K562 (cell line): ENCODE data around the gene RHAG. TPM values are rescaled to one million over a fixed set of nuclear protein-coding genes. Genes with fewer than 3 reads are reported as not detected.

ENCODE experiments used
- CBFB ChIP-seq: sonication (generic); formaldehyde crosslinking; IDR thresholded peaks from 2 replicates; pipeline ENCODE4 v1.4.0; 2020; ENCODE audit warnings: mild to moderate bottlenecking, missing genetic modification reagents
- CCAR2 ChIP-seq: fragments of 200-400 bp; formaldehyde crosslinking; IDR thresholded peaks from 2 replicates; pipeline ENCODE4 v1.6.1; 2017; ENCODE audit warnings: mild to moderate bottlenecking, low read depth, low read length
- COPS2 ChIP-seq: fragments of 450-650 bp; conservative IDR thresholded peaks from 2 replicates; pipeline ENCODE4 v1.6.1; 2016; ENCODE audit warnings: mild to moderate bottlenecking, moderate library complexity
- ELK3 ChIP-seq: fragments of 450-650 bp; formaldehyde crosslinking; IDR thresholded peaks from 2 replicates; pipeline ENCODE4 v1.4.0; 2020; ENCODE audit warnings: mild to moderate bottlenecking
- ID3 ChIP-seq, 2 experiments: fragments of 250-450 bp in 1 of 2; fragments of 450-650 bp in 1 of 2; sonication (Bioruptor Pico) in 1 of 2; IDR thresholded peaks; 2 replicates each; pipeline versions ENCODE4 v1.6.1 to v1.8.0; 2016 to 2021; ENCODE audit warnings: mild to moderate bottlenecking in 2 of 2, moderate library complexity in 2 of 2, missing compliant biosample characterization in 1 of 2, missing genetic modification characterization in 1 of 2
- MTA1 ChIP-seq: fragments of 450-650 bp; IDR thresholded peaks from 2 replicates; pipeline ENCODE4 v1.6.1; 2017; ENCODE audit warnings: borderline replicate concordance
- NUFIP1 ChIP-seq: fragments of 450-650 bp; IDR thresholded peaks from 2 replicates; pipeline ENCODE4 v1.6.1; 2018; ENCODE audit not compliant: partially characterized antibody
- POLR2B ChIP-seq: fragments of 450-650 bp; IDR thresholded peaks from 2 replicates; pipeline ENCODE4 v1.6.1; 2018; ENCODE audit warnings: low read depth; ENCODE audit not compliant: partially characterized antibody
- RAD21 ChIP-seq, 2 experiments: fragments of 250-450 bp in 1 of 2; fragments of 450-650 bp in 1 of 2; sonication (Bioruptor Pico) in 1 of 2; formaldehyde crosslinking in 1 of 2; IDR thresholded peaks in 1 of 2; conservative IDR thresholded peaks in 1 of 2; 2 replicates each; pipeline versions ENCODE4 v1.4.0 to v1.8.0; 2020 to 2022; ENCODE audit warnings: mild to moderate bottlenecking in 2 of 2, moderate library complexity in 1 of 2
- TRIM24 ChIP-seq, 2 experiments: fragments of 450-650 bp; IDR thresholded peaks; 2 replicates each; pipeline ENCODE4 v1.6.1; 2016
- ZBTB12 ChIP-seq: fragments of 250-450 bp; sonication (Bioruptor Pico); IDR thresholded peaks from 2 replicates; pipeline ENCODE4 v1.4.0; 2020
- ZFX ChIP-seq: sonication (generic); formaldehyde crosslinking; IDR thresholded peaks from 2 replicates; pipeline ENCODE4 v1.8.0; 2022; ENCODE audit warnings: mild to moderate bottlenecking, missing genetic modification reagents, moderate library complexity
- ZNF644 ChIP-seq: fragments of 200-800 bp; sonication (Bioruptor generic); IDR thresholded peaks from 2 replicates; pipeline ENCODE4 v1.6.1; 2016; ENCODE audit warnings: low read depth, missing genetic modification characterization, missing compliant biosample characterization
- polyA plus RNA-seq, 8 experiments: library from polyadenylated mRNA; depleted of rRNA in 4 of 8; stranded (reverse) in 5 of 8; unstranded in 3 of 8; fragments of >200 nt; fragmentation: Nextera tagmentation in 2 of 8; fragmentation: Illumina TruSeq in 1 of 8; extraction: Ambion mirVana in 2 of 8; extraction: Trizol in 1 of 8; gene quantifications; 2 replicates each; pipeline versions ENCODE4 v1.2.1 to v1.2.3, GENCODE V29; 2011 to 2014; ENCODE audit warnings: inconsistent platforms in 1 of 8, missing spikeins in 1 of 8
- total RNA-seq, 7 experiments: library from RNA; depleted of rRNA in 6 of 7; stranded (reverse); fragments of >200 nt in 6 of 7; fragmentation: Illumina TruSeq in 2 of 7; extraction: Trizol in 2 of 7; gene quantifications; 2 replicates each; pipeline versions ENCODE4 v1.2.1 to v1.2.3, GENCODE V29; 2011 to 2021; ENCODE audit warnings: low replicate concordance in 1 of 7
- TF ChIP-seq, protein P1 (sequence below): fragments of 250-450 bp; sonication (Bioruptor Pico); IDR thresholded peaks from 2 replicates; pipeline ENCODE4 v1.4.0; 2020
- TF ChIP-seq, protein P2 (sequence below): sonication (generic); formaldehyde crosslinking; IDR thresholded peaks from 2 replicates; pipeline ENCODE4 v1.8.1; 2023; ENCODE audit warnings: mild to moderate bottlenecking, missing genetic modification reagents

Gene RHAG
- total and polyA plus RNA-seq, 9 of the 15 experiments (the other 6 are each of a cell fraction or from before 2014, with no cell fraction given) = 290 to 1,202 (median 505) TPM

DNA sequence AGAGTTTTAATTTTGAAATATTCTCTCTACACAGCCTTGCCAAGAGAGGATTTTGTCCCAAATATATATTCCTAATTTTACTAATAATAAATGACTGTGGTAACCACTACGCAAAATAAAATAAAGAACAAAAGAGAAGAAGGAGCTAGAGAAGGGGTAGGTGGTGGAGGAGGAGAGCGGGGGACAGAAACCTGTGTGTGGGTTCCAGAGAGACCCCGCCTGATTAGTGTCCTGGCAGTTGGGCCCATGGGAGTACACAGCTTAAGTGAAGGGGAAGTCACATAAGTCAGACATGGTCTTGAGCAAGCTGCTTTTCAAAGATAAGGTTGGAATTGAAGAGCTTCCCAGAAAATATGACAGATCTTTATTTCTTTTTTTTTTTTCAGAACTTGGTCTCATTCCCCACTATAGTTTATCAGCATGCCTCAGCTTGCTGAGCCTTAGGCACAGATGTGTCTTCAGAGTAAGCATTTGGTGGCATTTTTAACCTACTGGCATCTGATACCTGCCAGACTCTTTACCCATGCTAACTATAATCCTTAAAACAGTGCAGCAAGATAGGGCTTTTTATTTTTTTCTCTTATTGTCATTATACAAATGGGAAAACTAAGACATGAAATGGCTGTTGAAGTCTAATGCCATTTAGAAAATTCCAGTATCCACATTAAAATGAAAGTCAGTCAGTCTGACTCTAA is 9.6 kb upstream of the RHAG start (continued):
- TF ChIP-seq, protein P1, sequence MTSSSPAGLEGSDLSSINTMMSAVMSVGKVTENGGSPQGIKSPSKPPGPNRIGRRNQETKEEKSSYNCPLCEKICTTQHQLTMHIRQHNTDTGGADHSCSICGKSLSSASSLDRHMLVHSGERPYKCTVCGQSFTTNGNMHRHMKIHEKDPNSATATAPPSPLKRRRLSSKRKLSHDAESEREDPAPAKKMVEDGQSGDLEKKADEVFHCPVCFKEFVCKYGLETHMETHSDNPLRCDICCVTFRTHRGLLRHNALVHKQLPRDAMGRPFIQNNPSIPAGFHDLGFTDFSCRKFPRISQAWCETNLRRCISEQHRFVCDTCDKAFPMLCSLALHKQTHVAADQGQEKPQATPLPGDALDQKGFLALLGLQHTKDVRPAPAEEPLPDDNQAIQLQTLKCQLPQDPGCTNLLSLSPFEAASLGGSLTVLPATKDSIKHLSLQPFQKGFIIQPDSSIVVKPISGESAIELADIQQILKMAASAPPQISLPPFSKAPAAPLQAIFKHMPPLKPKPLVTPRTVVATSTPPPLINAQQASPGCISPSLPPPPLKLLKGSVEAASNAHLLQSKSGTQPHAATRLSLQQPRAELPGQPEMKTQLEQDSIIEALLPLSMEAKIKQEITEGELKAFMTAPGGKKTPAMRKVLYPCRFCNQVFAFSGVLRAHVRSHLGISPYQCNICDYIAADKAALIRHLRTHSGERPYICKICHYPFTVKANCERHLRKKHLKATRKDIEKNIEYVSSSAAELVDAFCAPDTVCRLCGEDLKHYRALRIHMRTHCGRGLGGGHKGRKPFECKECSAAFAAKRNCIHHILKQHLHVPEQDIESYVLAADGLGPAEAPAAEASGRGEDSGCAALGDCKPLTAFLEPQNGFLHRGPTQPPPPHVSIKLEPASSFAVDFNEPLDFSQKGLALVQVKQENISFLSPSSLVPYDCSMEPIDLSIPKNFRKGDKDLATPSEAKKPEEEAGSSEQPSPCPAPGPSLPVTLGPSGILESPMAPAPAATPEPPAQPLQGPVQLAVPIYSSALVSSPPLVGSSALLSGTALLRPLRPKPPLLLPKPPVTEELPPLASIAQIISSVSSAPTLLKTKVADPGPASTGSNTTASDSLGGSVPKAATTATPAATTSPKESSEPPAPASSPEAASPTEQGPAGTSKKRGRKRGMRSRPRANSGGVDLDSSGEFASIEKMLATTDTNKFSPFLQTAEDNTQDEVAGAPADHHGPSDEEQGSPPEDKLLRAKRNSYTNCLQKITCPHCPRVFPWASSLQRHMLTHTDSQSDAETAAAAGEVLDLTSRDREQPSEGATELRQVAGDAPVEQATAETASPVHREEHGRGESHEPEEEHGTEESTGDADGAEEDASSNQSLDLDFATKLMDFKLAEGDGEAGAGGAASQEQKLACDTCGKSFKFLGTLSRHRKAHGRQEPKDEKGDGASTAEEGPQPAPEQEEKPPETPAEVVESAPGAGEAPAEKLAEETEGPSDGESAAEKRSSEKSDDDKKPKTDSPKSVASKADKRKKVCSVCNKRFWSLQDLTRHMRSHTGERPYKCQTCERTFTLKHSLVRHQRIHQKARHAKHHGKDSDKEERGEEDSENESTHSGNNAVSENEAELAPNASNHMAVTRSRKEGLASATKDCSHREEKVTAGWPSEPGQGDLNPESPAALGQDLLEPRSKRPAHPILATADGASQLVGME = no peak
- TF ChIP-seq POLR2B (peak; percentile 30), ID3 (CRISPR knock-in tag; IDR thresholded peaks at IDR 0.05) (no peak), ID3 (tag; IDR thresholded peaks at IDR 0.05) (peak; percentile 92), NUFIP1 (no peak), ZBTB12 (CRISPR knock-in tag) (no peak), ELK3 (no peak; the same call in 1 of the 2 replicates), COPS2 (no peak), CBFB (CRISPR knock-in tag) (no peak), CCAR2 (no peak), MTA1 (peak; percentile 87), TRIM24 (IDR thresholded peaks at IDR 0.05) (peak; percentile 98), ZNF644 (tag) (peak; percentile 95), RAD21 (CRISPR knock-in tag; conservative IDR thresholded peaks at IDR 0.05 in 1 of 2, IDR thresholded peaks at IDR 0.05 in 1 of 2) (peak; percentile 32 to 35; a peak in 3 of 4 replicates), ZFX (peak; percentile 60)
- TF ChIP-seq, protein P2, sequence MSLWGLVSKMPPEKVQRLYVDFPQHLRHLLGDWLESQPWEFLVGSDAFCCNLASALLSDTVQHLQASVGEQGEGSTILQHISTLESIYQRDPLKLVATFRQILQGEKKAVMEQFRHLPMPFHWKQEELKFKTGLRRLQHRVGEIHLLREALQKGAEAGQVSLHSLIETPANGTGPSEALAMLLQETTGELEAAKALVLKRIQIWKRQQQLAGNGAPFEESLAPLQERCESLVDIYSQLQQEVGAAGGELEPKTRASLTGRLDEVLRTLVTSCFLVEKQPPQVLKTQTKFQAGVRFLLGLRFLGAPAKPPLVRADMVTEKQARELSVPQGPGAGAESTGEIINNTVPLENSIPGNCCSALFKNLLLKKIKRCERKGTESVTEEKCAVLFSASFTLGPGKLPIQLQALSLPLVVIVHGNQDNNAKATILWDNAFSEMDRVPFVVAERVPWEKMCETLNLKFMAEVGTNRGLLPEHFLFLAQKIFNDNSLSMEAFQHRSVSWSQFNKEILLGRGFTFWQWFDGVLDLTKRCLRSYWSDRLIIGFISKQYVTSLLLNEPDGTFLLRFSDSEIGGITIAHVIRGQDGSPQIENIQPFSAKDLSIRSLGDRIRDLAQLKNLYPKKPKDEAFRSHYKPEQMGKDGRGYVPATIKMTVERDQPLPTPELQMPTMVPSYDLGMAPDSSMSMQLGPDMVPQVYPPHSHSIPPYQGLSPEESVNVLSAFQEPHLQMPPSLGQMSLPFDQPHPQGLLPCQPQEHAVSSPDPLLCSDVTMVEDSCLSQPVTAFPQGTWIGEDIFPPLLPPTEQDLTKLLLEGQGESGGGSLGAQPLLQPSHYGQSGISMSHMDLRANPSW (CRISPR knock-in tag) = no peak
